CD14-positive monocyte (primary cell): ENCODE results near the gene RRP7A. TPM values are rescaled to one million over a fixed set of nuclear protein-coding genes. Genes with fewer than 3 reads are reported as not detected.
"Not testable (repeated sequence)": the region's sequence is repeated elsewhere in the genome, so short reads cannot be mapped to it uniquely, and the experiment has no call there.

Experiments used
- DNase-seq, 3 donors: peaks; one replicate each; pipeline ENCODE4 v3.0.0-alpha.2; 2011 to 2022
- H2AFZ ChIP-seq: 2 replicates; pipeline ENCODE4 v1.6.0; 2012; ENCODE audit warnings: mild to moderate bottlenecking, low read depth, low read length, inconsistent platforms; ENCODE audit not compliant: insufficient read depth, poor library complexity, severe bottlenecking
- H3K27ac ChIP-seq, 2 donors: 1 replicate in 1 of 2; 2 replicates in 1 of 2; pipeline ENCODE4 v1.5.1; 2012 to 2013; ENCODE audit warnings: low read length in 2 of 2, control low read depth in 1 of 2, inconsistent platforms in 1 of 2, low read depth in 1 of 2, mild to moderate bottlenecking in 1 of 2
- H3K27me3 ChIP-seq, 2 donors: one replicate each; pipeline versions ENCODE4 v1.6.0 to v1.6.1; 2011 to 2013; ENCODE audit warnings: low read length in 2 of 2; ENCODE audit not compliant: control insufficient read depth in 2 of 2, insufficient read depth in 2 of 2
- H3K36me3 ChIP-seq, 2 donors: replicated peaks in 1 of 2; 1 replicate in 1 of 2; 2 replicates in 1 of 2; pipeline versions ENCODE4 v1.5.1 to v1.6.1; 2012 to 2013; ENCODE audit warnings: low read length in 2 of 2, control low read depth in 1 of 2, inconsistent platforms in 1 of 2, mild to moderate bottlenecking in 1 of 2; ENCODE audit not compliant: insufficient read depth in 2 of 2, control insufficient read depth in 1 of 2
- H3K4me1 ChIP-seq, 2 donors: 1 replicate in 1 of 2; 2 replicates in 1 of 2; pipeline versions ENCODE4 v1.5.1 to v1.6.1; 2012 to 2013; ENCODE audit warnings: low read length in 2 of 2, control low read depth in 1 of 2, inconsistent platforms in 1 of 2, mild to moderate bottlenecking in 1 of 2, moderate library complexity in 1 of 2; ENCODE audit not compliant: insufficient read depth in 2 of 2, control insufficient read depth in 1 of 2
- H3K4me2 ChIP-seq: replicated peaks from 2 replicates; pipeline ENCODE3; 2012; ENCODE audit warnings: low read length, moderate library complexity, mild to moderate bottlenecking; ENCODE audit not compliant: poor library complexity, severe bottlenecking; ENCODE audit errors: extremely low read depth
- H3K4me3 ChIP-seq, 3 experiments: fragments of 200-600 bp in 1 of 3; sonication (generic) in 1 of 3; replicated peaks in 1 of 3; 1 replicate in 2 of 3; 2 replicates in 1 of 3; pipeline ENCODE4 v1.5.1; 2011 to 2013; ENCODE audit warnings: low read length in 3 of 3, mild to moderate bottlenecking in 3 of 3, control low read depth in 2 of 3, low read depth in 2 of 3, inconsistent platforms in 1 of 3, moderate library complexity in 1 of 3
- H3K79me2 ChIP-seq: 2 replicates; pipeline ENCODE4 v1.6.0; 2012; ENCODE audit warnings: mild to moderate bottlenecking, control low read depth, inconsistent platforms, low read length, moderate library complexity; ENCODE audit not compliant: insufficient read depth
- H3K9ac ChIP-seq: 2 replicates; pipeline ENCODE4 v1.6.0; 2017; ENCODE audit warnings: low read length, mild to moderate bottlenecking; ENCODE audit not compliant: insufficient read depth, poor library complexity, severe bottlenecking
- H3K9me3 ChIP-seq, 2 donors: replicated peaks in 1 of 2; 1 replicate in 1 of 2; 2 replicates in 1 of 2; pipeline versions ENCODE4 v1.5.1 to v1.6.1; 2012 to 2013; ENCODE audit warnings: low read length in 2 of 2, control low read depth in 1 of 2; ENCODE audit not compliant: control insufficient read depth in 1 of 2, insufficient read depth in 1 of 2
- H4K20me1 ChIP-seq: 2 replicates; pipeline ENCODE4 v1.6.0; 2012; ENCODE audit warnings: mild to moderate bottlenecking, low read length, control low read depth, moderate library complexity; ENCODE audit not compliant: insufficient read depth
- H3K27ac Mint-ChIP-seq, 7 donors: one replicate each; pipeline ENCODE4 v1.8.0; 2020; ENCODE audit warnings: mild to moderate bottlenecking in 7 of 7, mixed read lengths in 7 of 7, moderate library complexity in 6 of 7, inconsistent platforms in 2 of 7
- H3K27me3 Mint-ChIP-seq, 3 donors: one replicate each; pipeline ENCODE4 v1.8.0; 2021 to 2022; ENCODE audit warnings: low read depth in 3 of 3, mild to moderate bottlenecking in 3 of 3, mixed read lengths in 3 of 3, moderate library complexity in 3 of 3, inconsistent platforms in 1 of 3
- H3K36me3 Mint-ChIP-seq, 2 donors: one replicate each; pipeline ENCODE4 v1.8.0; 2020; ENCODE audit warnings: mixed read lengths in 2 of 2, inconsistent platforms in 1 of 2, mild to moderate bottlenecking in 1 of 2
- H3K4me1 Mint-ChIP-seq: one replicate; pipeline ENCODE4 v1.8.0; 2020; ENCODE audit warnings: mild to moderate bottlenecking, mixed read lengths
- H3K4me3 Mint-ChIP-seq, 2 donors: one replicate each; pipeline ENCODE4 v1.8.0; 2020; ENCODE audit warnings: mild to moderate bottlenecking in 2 of 2, mixed read lengths in 2 of 2, moderate library complexity in 1 of 2
- H3K9me3 Mint-ChIP-seq, 7 donors: one replicate each; pipeline ENCODE4 v1.8.0; 2020 to 2022; ENCODE audit warnings: mixed read lengths in 7 of 7, mild to moderate bottlenecking in 6 of 7, moderate library complexity in 6 of 7, inconsistent platforms in 2 of 7
- WGBS: methylation state at CpG from one replicate; pipeline ENCODE4 v1.1.5; 2013; ENCODE audit warnings: missing lambda C conversion rate; ENCODE audit not compliant: insufficient coverage; 5-methylcytosine and 5-hydroxymethylcytosine counted together
- intact Hi-C, 2 donors: fragments of 100-400 bp; cut with micrococcal nuclease; formaldehyde crosslinking; loops; one replicate each; pipeline versions ENCODE4 v1.15.0 to v1.15.1; 2023
- polyA plus RNA-seq, 3 donors: library from polyadenylated mRNA; depleted of rRNA in 1 of 3; unstranded in 2 of 3; stranded (reverse) in 1 of 3; fragments of 300-500 nt in 2 of 3; fragments of >200 nt in 1 of 3; fragmentation: Illumina TruSeq in 2 of 3; gene quantifications; 1 replicate in 2 of 3; 2 replicates in 1 of 3; pipeline ENCODE4 v1.2.3, GENCODE V29; 2012 to 2021
- TF ChIP-seq, protein P1 (sequence below): fragments of 200-600 bp; IDR thresholded peaks from one replicate; pipeline ENCODE4 v1.8.0; 2022; ENCODE audit warnings: antibody characterized with exemption, mild to moderate bottlenecking

The RRP7A gene
- polyA plus RNA-seq, 3 donors = 19.4 to 59.9 (median 29.1) TPM

- H4K20me1 ChIP-seq = no peaks in the 10 kb centered on the region
- WGBS = 81% methylated on average over 5 of the region's 9 CpGs
- Mint-ChIP-seq H3K4me1 (peaks cover 7% of the 10 kb centered on the region), H3K27ac (no peak overlapping the region), H3K4me3 (no peak overlapping the region), H3K36me3 (no peaks in the 10 kb centered on the region), H3K27me3 (peaks cover 7 to 19% (median 15%) of the 10 kb centered on the region in 3 donors), H3K9me3 (peaks cover 4 to 14% (median 5%) of the 10 kb centered on the region in 7 donors)
- no peak for DNase-seq
- H3K4me2 ChIP-seq = no peak overlapping the region
- no peak overlapping the region for H3K4me3 ChIP-seq
- no peaks in the 10 kb centered on the region for H3K4me1 ChIP-seq
- no peaks in the 10 kb centered on the region for H3K9me3 ChIP-seq
- H2AFZ ChIP-seq = no peak overlapping the region
- no peak overlapping the region for H3K27ac ChIP-seq
- TF ChIP-seq, protein P1, sequence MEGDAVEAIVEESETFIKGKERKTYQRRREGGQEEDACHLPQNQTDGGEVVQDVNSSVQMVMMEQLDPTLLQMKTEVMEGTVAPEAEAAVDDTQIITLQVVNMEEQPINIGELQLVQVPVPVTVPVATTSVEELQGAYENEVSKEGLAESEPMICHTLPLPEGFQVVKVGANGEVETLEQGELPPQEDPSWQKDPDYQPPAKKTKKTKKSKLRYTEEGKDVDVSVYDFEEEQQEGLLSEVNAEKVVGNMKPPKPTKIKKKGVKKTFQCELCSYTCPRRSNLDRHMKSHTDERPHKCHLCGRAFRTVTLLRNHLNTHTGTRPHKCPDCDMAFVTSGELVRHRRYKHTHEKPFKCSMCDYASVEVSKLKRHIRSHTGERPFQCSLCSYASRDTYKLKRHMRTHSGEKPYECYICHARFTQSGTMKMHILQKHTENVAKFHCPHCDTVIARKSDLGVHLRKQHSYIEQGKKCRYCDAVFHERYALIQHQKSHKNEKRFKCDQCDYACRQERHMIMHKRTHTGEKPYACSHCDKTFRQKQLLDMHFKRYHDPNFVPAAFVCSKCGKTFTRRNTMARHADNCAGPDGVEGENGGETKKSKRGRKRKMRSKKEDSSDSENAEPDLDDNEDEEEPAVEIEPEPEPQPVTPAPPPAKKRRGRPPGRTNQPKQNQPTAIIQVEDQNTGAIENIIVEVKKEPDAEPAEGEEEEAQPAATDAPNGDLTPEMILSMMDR = no peak
- no peaks in the 10 kb centered on the region for H3K79me2 ChIP-seq
- H3K9ac ChIP-seq = no peak overlapping the region
- H3K27me3 ChIP-seq = peaks cover 0 to 7% of the 10 kb centered on the region in 2 donors
- intact Hi-C loops = no loop called here
- no peaks in the 10 kb centered on the region for H3K36me3 ChIP-seq
Observed at GRCh38 chr22:42547562-42547961, 28.0 kb upstream of the RRP7A start.

DNA sequence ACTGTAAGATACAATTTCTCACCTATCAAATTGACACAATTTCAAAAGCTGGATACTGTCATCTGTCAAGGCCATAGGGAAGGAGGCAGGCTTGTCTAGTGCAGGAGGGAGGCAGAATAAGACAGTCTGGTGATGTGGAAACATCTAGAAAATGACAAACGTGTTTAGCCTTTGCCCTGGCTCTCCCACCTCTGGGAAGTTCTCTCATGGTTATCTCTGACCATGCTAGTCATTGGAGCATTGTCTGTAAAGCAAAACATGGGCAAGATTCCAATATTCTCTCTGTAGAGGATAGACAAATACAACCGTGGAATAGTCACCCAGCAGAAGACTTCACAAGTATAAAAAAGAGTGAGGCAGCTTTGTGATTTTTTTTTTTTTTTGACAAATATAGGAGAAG lies 25.1 kb upstream of the RRP7A start:
- no peaks in the 10 kb centered on the region for H4K20me1 ChIP-seq

GRCh38 chr22:42539236-42539771 lies 19.7 kb upstream of the RRP7A start:
- WGBS = no CpG with 5 or more reads among the region's 11 CpGs
- not testable (repeated sequence) for H3K9ac ChIP-seq

More for the DNA sequence above, 25.1 kb upstream of the RRP7A start:
- Histone ChIP-seq H3K27me3 (peaks cover 0 to 4% of the 10 kb centered on the region in 2 donors), H3K36me3 (no peaks in the 10 kb centered on the region), H3K9me3 (no peaks in the 10 kb centered on the region), H3K4me3 (no peak overlapping the region), H2AFZ (no peak overlapping the region), H3K4me2 (no peak overlapping the region), H3K27ac (no peak overlapping the region), H3K9ac (no peak overlapping the region), H3K4me1 (no peaks in the 10 kb centered on the region), H3K79me2 (no peaks in the 10 kb centered on the region)
- Mint-ChIP-seq H3K27ac (no peak overlapping the region), H3K9me3 (no peaks in the 10 kb centered on the region), H3K4me1 (no peaks in the 10 kb centered on the region), H3K4me3 (no peak overlapping the region), H3K27me3 (peaks cover 6 to 18% (median 7%) of the 10 kb centered on the region in 3 donors), H3K36me3 (no peaks in the 10 kb centered on the region)
- TF ChIP-seq, protein P1 = no peak
- no peak for DNase-seq
- WGBS = 38% methylated on average over 1 of the region's 2 CpGs
- intact Hi-C loops = no loop called here

More at GRCh38 chr22:42539236-42539771, 19.7 kb upstream of the RRP7A start:
- H4K20me1 ChIP-seq, H3K27me3 Mint-ChIP-seq, H3K79me2 ChIP-seq, H3K9me3 Mint-ChIP-seq, H3K9me3 ChIP-seq, H3K4me2 ChIP-seq, H3K27me3 ChIP-seq, intact Hi-C loops, H3K36me3 ChIP-seq, H3K36me3 Mint-ChIP-seq, H3K4me3 ChIP-seq, H3K4me3 Mint-ChIP-seq: not testable (repeated sequence)
- Mint-ChIP-seq H3K4me1 (peaks cover 27% of the 10 kb centered on the region), H3K27ac (peak overlapping the region in 6 of 7 donors; percentile 83 to 94 (median 90))
- H3K27ac ChIP-seq = peak overlapping the region in 1 of 2 donors; percentile 75
- DNase-seq = peak in 2 of 3 donors; percentile 18 to 23
- H3K4me1 ChIP-seq = peaks cover 15 to 20% of the 10 kb centered on the region in 2 donors
- H2AFZ ChIP-seq = peak overlapping the region; percentile 75
